Inferior parietal cortex (tissue), 1 donor: ENCODE data around the gene ZNF385A.

ENCODE experiments used
- DNase-seq: peaks from one replicate; pipeline ENCODE4 v3.0.0-alpha.2; 2016; ENCODE audit errors: extremely low spot score

ZNF385A gene

DNA sequence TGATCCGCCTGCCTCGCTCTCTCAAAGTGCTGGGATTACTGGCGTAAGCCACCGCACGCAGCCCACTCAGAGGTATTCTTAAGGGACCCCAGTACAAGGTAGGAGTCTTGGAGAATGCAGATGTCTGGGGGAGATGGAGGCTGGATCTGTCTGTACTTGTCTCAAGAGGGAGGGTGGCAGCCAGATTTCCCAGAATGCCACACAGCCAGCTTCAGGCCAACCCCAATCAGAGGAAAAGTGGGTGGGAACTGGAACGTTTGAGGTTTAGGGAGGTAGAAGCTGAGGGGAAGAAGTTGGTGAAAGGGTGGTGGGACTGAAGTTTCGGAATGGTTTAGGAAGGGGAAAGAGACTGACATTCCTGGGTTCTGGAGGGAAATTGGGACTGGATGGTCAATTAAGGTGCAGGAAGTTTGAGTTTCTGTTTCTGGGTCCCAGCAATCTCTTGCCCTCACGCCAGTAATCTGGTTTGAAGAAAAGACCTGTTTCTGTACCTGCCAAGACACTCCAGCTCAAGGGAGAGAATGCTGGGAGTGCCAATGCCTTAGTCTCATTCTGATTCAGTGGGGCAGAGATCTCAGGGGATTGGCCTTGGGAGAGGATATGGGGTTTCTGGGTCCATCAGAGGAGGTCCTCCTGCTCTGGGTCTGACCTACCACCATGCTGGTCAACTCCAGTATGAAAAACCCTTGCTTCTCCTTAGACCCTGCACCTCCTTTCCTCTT, 8.1 kb upstream of the ZNF385A start:
- no peak for DNase-seq

- no peak for DNase-seq
Observed at GRCh38 chr12:54390668-54391551, 6.4 kb upstream of the ZNF385A start.

GRCh38 chr12:54390176-54390667, 5.7 kb upstream of the ZNF385A start:
- no peak for DNase-seq

DNA sequence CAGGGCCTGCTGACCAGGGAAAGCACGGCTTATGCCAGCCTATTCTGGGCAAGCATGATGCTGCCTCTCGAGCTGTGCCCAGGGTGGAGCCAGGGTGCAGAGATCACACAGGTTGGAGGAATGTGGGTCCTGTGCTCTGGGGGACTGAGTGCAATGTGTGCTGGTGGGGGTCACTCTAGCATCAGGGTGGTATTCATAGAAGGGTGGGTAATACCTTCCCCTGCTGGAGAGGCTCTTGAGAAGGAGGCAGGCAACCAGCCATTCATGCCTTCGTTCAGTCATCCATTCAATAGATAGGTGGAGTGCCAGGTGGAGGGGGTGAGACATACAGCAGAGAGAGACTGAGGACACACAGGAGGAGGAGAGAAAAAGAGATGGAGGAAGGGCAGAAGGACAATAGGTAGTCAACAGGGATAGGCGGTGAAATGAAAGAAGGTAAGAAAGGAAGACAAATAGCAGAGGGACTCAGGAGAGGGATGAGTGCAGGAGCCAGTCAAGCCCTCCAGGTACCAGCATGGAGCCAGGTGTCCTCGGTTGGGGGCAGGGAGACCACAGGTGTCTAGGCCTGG, 5.2 kb upstream of the ZNF385A start:
- no peak for DNase-seq

- DNase-seq: no peak
Observed at GRCh38 chr12:54389134-54389508, 4.6 kb upstream of the ZNF385A start.

DNA sequence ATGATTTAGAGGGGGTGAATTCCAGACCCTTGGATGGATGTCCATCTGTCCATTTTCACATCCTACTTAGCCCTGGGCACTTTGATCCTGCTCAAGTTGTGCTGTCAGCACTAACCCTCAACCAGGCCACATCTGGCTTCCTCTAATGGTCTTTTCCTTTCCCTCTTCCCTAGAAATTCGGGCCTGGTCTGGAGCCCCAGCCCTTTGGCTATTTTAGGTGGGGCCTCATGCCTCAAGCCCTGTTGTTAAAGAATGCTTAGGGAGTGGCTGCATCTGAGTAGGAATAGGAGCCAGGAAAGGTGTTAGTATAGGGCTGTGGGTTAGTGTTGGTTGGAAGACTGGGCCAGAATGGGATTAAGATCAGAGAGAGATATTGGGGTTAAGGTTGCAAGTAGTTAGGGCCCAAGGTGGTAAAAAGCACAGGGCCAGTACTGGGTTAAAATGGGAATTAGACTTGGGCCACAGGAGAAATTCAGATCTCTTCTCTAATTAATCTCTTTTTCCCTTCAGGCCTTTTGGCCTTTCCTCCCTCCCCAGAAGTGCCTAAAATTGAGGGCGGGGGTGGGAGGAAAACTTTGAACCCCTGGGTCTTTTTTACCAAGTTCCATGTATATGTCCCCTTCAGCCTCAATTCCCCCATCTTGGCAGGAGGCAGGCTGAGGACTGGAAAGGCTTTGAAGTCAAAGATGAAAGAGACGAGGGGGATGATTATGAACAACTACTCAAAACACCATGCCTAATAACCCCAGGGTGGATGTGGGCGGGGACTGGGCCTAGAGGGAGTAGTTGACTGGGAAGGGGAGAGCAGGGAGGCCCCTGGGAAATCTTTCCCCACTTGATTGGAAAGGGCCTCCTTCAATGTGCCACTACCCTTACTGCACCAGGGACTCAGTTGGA, 4.0 kb upstream of the ZNF385A start:
- no peak for DNase-seq

- no peak for DNase-seq
Observed at GRCh38 chr12:54387114-54387467, 2.6 kb upstream of the ZNF385A start.

DNA sequence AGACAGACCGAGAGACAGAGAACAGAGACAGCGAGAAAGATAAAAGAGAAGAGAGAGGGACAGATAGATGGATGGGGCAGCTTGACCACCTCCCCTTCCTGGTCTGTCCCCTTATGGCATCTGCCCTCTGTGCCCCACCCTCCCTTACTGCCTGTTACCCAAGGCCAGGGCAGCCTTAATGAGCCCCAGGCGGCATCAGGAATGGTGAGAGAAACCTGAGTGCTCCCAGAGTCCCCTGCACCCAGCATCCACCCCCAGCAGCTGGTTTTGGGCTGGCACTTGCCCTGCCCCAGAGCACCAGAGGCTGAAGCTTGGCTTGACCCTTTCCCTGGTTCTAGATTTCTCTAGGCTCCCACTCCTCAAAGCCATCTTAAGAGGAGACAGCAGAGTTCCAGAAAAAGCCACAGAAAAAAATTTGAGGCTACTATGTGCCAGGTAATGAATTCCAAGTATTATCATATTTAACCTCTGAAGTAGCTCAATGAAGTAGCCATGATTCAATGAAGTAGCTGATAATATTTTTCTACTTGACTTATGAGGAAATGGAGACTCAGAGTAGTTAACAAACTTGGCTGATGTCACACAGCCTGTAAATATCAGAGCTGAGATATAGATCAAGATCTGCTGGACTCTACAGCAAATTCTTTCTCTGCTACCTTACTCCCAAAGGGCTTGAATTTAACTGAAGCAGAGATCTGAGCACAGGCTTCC, 2.0 kb upstream of the ZNF385A start:
- no peak for DNase-seq

GRCh38 chr12:54385251-54385914, 850 bp upstream of the ZNF385A start:
- no peak for DNase-seq

GRCh38 chr12:54383041-54383609, 1.4 kb downstream of the ZNF385A start:
- DNase-seq: no peak

DNA sequence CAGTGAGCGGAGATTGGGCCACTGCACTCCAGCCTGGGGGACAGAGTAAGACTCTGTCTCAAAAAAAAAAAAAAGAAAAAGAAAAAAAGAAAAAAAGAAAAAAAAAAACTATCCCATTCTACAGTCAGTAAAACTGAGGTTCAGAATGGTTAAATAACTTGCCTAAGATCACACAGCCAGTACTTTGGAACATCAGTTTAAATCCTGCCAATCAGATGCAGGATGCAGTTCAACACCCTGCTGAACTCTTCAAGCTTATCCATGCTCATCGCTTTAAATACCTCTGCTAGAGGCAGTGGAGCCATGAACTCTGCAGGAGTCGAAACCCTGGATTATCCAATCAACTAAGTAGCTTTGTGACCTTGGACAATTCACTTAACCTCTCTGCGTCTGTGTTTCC, 3.4 kb downstream of the ZNF385A start:
- DNase-seq: no peak

DNA sequence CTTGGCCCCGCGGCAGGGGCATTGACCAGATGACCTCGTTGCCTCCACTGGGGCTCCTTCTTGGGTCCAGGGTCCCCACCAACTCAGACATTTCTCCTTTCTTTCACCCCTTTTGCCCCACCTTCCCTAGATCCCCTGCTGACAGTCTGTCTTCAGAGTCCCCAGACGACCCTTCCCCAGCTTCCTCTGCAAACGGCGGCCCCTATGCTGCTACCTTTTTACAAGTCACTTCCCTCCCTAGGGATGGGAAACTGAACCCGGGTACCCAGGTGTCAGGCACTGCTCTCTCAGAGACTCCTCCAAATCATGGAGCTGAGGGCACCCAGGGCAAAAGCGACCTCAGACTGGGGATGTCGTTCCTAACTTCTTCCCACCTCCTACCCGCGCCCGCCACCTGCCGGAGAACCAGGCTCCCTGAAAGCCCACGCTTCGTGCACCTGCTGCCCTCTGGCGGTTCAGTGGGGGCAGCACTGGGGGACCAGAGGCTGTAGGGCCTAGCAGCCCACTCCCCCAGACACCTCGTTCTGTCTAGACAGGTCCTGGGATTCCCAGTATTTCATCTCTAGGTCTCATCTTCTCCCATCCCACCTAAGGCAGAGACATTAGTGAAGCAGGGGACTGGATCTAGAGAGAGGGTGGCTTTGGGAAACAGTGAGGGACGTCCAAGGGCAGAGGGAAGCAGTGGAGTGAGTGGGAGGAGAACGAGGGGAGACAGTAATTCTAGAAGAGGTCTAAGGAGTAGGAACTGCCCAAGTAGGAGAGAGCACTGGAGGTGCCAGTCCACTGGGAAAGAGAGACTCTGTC, 4.9 kb downstream of the ZNF385A start:
- DNase-seq: peak; percentile 92

DNA sequence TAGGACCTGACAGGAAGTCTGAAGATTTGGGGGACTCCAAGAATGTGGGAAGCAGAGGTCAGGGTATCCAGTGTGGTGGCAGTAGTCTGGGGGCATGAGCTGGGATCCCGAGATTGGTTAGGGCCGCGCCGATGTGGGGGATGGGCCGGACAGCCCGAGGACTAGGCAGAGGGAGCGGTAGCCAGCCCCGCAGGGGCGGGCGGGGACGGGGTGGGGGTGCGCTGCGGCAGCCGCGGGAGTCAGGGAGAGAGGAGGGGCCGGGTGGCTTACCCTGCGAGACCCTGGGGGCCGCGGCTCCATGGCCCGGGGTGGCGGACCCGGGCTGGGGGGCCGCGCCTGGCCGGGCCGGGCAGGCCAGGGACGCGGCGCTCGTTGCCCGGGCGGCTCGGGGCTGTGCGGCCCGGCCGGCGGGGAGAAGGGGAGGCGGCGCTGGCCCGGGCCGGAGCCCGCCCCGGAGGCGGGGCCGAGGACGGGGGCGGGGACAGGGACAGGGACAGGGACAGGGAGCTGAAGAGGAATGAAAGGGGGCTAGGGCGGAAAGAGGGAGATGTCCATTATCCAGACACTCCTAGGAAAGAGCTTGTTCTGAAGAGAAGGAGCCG, 5.6 kb downstream of the ZNF385A start:
- DNase-seq: no peak

DNA sequence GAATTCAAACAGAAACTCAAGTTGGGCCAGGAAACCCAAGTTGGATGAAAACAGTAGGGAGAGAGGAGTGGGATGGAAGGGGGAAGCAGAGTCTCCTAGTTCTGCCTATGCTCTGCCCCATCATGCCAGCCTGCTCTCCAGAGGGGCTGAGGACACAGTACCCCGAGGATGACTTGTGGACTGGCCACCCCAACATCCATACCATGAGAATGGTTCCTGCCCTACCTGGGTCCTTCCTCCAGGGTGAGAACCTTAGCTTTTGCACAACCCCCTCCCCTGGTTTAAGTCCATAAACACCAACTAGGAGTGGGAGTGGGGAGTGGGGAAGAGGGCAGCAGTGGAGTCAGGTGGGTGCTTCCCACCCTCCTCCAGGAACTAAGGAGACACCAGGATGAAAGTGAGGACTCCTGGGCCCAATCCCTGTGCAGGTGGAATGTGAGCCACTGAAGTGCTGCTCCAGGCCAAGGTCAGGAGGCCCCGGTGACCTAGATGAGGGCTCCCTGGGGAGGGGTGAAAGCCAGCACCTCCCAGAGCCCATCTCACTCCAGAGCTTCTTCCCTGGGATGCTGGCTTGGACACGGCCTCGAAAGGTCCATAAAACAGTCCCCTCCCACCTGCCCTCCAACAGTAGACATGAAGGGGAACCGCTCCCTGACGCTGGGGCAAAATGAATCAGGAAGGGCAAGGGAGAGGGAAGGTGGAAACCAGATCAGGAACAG, 6.6 kb downstream of the ZNF385A start:
- DNase-seq: no peak

GRCh38 chr12:54377007-54377406, 7.5 kb downstream of the ZNF385A start:
- no peak for DNase-seq

DNA sequence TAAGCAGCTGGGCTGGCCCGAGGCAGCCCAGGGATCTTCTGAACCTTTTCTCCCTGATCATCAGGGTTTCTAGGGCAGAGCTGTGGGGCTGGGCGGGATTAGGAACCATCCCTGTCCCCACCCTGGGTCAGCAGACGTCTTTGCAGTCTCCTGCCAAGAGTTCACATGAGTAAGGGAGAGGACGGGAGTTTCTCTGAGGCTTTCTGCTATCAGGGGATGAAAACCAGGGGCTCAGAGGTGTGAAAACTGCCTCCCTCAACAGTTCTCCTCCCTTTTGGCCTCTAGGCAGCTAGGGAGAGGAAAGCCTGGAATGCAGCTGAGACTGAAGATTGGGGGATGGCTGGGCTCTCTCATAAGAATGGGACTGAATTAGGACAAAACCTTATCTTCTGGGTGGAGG, 7.9 kb downstream of the ZNF385A start:
- no peak for DNase-seq

DNA sequence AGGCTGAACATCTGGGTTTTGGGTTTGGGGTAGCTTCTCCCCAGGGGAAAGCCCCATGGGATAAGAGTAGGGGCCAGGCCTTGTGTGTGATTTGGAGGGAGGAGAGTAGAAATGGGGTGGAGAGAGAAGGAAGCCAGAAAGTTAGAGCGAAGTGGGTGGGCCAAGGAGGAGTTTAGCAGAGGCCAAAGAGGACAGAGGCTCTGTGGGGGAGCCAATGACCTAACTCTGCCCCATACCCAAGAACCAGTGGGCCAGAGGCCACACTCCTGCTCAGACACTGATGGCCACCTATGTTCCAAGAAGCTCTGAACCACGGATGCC, 9.3 kb downstream of the ZNF385A start:
- no peak for DNase-seq

- no peak for DNase-seq
Observed at GRCh38 chr12:54374562-54375258, 9.8 kb downstream of the ZNF385A start.
